Neural cell (in vitro differentiated cells): ENCODE results near the gene ZC3HAV1. TPM values are rescaled to one million over a fixed set of nuclear protein-coding genes. Genes with fewer than 3 reads are reported as not detected.
"Not testable (repeated sequence)": the region's sequence is repeated elsewhere in the genome, so short reads cannot be mapped to it uniquely, and the experiment has no call there.

Source experiments
- H2AFZ ChIP-seq: fragments of 200-600, 300-800 bp; sonication (generic), shearing (Covaris generic); 2 replicates; pipeline ENCODE4 v1.6.0; 2014; ENCODE audit warnings: low read depth, mild to moderate bottlenecking, antibody characterized with exemption, low read length, moderate library complexity
- H3F3A ChIP-seq: fragments of 200-600 bp; shearing (Covaris generic); 2 replicates; pipeline ENCODE4 v1.6.1; 2016; ENCODE audit warnings: mild to moderate bottlenecking, moderate library complexity, mixed read lengths, antibody characterized with exemption, low read length; ENCODE audit not compliant: insufficient read depth, poor library complexity, severe bottlenecking
- H3K27ac ChIP-seq: fragments of 200-600, 300-800 bp; sonication (generic), shearing (Covaris generic); 2 replicates; pipeline ENCODE4 v1.5.1; 2014; ENCODE audit warnings: mild to moderate bottlenecking, low read length, moderate library complexity
- H3K27me3 ChIP-seq: fragments of 300-800, 200-600 bp; sonication (generic), shearing (Covaris generic); 2 replicates; pipeline ENCODE4 v1.6.0; 2014; ENCODE audit warnings: mild to moderate bottlenecking, low read depth, low read length, moderate library complexity; ENCODE audit not compliant: insufficient read depth
- H3K36me3 ChIP-seq: fragments of 300-800, 200-600 bp; sonication (generic), shearing (Covaris generic); 2 replicates; pipeline ENCODE4 v1.5.1; 2014; ENCODE audit warnings: mild to moderate bottlenecking, antibody characterized with exemption, low read length, moderate library complexity; ENCODE audit not compliant: insufficient read depth
- H3K4me2 ChIP-seq: fragments of 300-800, 200-600 bp; sonication (generic), shearing (Covaris generic); 2 replicates; pipeline ENCODE4 v1.6.0; 2014; ENCODE audit warnings: mild to moderate bottlenecking, low read length
- H3K4me3 ChIP-seq: fragments of 300-800, 200-600 bp; sonication (generic), shearing (Covaris generic); 2 replicates; pipeline ENCODE4 v1.5.1; 2014; ENCODE audit warnings: mild to moderate bottlenecking, low read length, moderate library complexity
- H3K79me2 ChIP-seq: fragments of 200-600 bp; shearing (Covaris generic); replicated peaks from 2 replicates; pipeline ENCODE4 v1.6.0; 2014; ENCODE audit warnings: mild to moderate bottlenecking, low read length, moderate library complexity; ENCODE audit not compliant: insufficient read depth
- H3K9ac ChIP-seq: fragments of 300-800, 200-600 bp; sonication (generic), shearing (Covaris generic); 2 replicates; pipeline ENCODE4 v1.6.1; 2016; ENCODE audit warnings: mild to moderate bottlenecking, low read length, mixed read lengths
- H3K9me2 ChIP-seq: fragments of 200-600 bp; shearing (Covaris generic); 2 replicates; pipeline ENCODE4 v1.6.1; 2016; ENCODE audit warnings: mild to moderate bottlenecking, low read length, mixed read lengths; ENCODE audit not compliant: insufficient read depth
- H3K9me3 ChIP-seq: fragments of 200-600, 300-800 bp; sonication (generic), shearing (Covaris generic); 2 replicates; pipeline ENCODE4 v1.6.1; 2016; ENCODE audit warnings: mild to moderate bottlenecking, mixed run types, low read length, moderate library complexity, mixed read lengths
- H4K20me1 ChIP-seq: fragments of 200-600 bp; shearing (Covaris generic); 2 replicates; pipeline ENCODE4 v1.6.1; 2016; ENCODE audit warnings: mild to moderate bottlenecking, mixed run types; ENCODE audit not compliant: insufficient read depth
- EP300 ChIP-seq: fragments of 450-650 bp; conservative IDR thresholded peaks from 2 replicates; pipeline ENCODE4 v1.6.1; 2014; ENCODE audit warnings: antibody characterized with exemption, mild to moderate bottlenecking, moderate library complexity; ENCODE audit not compliant: poor library complexity, severe bottlenecking
- EZH2 ChIP-seq: fragments of 200-600, 300-800 bp; shearing (Covaris generic), sonication (generic); IDR thresholded peaks from 2 replicates; pipeline ENCODE4 v1.6.1; 2014; ENCODE audit warnings: antibody characterized with exemption, low read length, borderline replicate concordance, mild to moderate bottlenecking; ENCODE audit not compliant: insufficient read depth, poor library complexity, severe bottlenecking
- MXI1 ChIP-seq: fragments of 450-650 bp; conservative IDR thresholded peaks from 2 replicates; pipeline ENCODE4 v1.6.1; 2014; ENCODE audit warnings: antibody characterized with exemption, mild to moderate bottlenecking; ENCODE audit not compliant: poor library complexity, severe bottlenecking
- POLR2AphosphoS5 ChIP-seq: IDR thresholded peaks from 2 replicates; pipeline ENCODE4 v1.6.1; 2012
- RAD21 ChIP-seq: fragments of 450-650 bp; conservative IDR thresholded peaks from 2 replicates; pipeline ENCODE4 v1.6.1; 2014; ENCODE audit warnings: antibody characterized with exemption, mild to moderate bottlenecking, moderate library complexity
- SMC3 ChIP-seq: fragments of 450-650 bp; conservative IDR thresholded peaks from 2 replicates; pipeline ENCODE4 v1.6.1; 2014; ENCODE audit warnings: antibody characterized with exemption, mild to moderate bottlenecking, moderate library complexity; ENCODE audit not compliant: poor library complexity
- TAF1 ChIP-seq: IDR thresholded peaks from 2 replicates; pipeline ENCODE4 v1.6.1; 2012; ENCODE audit warnings: low read depth
- polyA plus RNA-seq: library from polyadenylated mRNA; depleted of rRNA; stranded (reverse); fragments of >200 nt; gene quantifications from 2 replicates; pipeline ENCODE4 v1.2.3, GENCODE V29; 2014
- TF ChIP-seq, protein P1 (sequence below): fragments of 450-650 bp; IDR thresholded peaks from 2 replicates; pipeline ENCODE4 v1.5.1; 2014; ENCODE audit warnings: antibody characterized with exemption, mild to moderate bottlenecking, moderate library complexity; ENCODE audit not compliant: poor library complexity, severe bottlenecking
- TF ChIP-seq, protein P2 (sequence below): IDR thresholded peaks from 2 replicates; pipeline ENCODE4 v1.6.1; 2012; ENCODE audit warnings: borderline replicate concordance

Gene ZC3HAV1
- polyA plus RNA-seq, 1 donor from 2014 or later = 0.16 TPM

DNA sequence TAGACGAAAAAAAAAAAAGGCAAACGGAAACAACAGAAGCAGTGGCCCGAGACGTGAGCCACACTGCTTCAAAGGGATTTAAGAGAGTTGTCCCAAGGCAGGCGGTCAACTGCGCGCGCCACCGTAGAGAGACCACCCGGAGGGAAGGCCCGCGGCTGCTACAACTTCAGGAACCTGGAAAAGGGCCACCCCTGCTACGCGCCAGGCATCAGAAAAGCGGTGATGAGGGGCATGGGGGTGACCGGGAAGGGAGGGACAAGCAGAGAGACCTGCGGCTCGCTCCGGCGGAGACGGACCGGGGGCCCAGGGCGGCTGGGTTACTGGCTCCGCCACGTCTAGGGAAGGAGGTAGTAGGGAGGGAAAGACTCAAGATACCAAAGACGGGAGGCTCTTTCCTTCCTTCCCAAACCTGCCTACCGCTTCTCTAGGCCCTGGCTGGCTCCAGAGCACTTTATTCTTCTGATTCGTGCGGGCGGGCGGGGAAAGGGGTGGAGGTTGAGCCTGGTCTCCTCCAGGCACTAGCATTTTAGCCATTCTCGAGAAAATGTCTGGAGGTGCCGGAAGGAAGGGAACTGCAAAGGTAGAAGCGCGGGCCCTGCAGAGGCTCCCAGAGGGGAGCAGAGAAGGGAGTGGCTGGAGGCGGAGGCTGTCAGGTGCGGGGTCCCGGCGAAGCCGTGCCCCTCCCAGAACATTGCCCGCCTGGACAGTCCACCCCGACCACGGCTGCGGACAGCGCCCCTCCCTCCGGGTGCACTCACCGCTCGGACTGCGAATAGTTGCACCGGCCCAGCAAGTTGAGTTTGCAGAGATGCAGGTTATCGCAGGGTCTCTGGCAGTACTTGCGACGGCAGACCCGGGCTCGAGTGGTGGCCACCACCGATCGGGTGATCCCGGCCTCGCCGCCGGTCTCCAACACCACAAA is 993 bp downstream of the ZC3HAV1 start:
- Histone ChIP-seq H3K9me2 (no peaks in the 10 kb centered on the region), H3K9ac (peak overlapping the region; percentile 44), H3K27ac (no peak overlapping the region), H3K4me3 (peak overlapping the region; percentile 86), H2AFZ (no peak overlapping the region), H3K9me3 (no peaks in the 10 kb centered on the region), H3K4me2 (no peak overlapping the region), H3F3A (no peaks in the 10 kb centered on the region), H4K20me1 (no peaks in the 10 kb centered on the region), H3K79me2 (no peaks in the 10 kb centered on the region), H3K36me3 (no peaks in the 10 kb centered on the region), H3K27me3 (peaks cover 46% of the 10 kb centered on the region)
- TF ChIP-seq, protein P1, sequence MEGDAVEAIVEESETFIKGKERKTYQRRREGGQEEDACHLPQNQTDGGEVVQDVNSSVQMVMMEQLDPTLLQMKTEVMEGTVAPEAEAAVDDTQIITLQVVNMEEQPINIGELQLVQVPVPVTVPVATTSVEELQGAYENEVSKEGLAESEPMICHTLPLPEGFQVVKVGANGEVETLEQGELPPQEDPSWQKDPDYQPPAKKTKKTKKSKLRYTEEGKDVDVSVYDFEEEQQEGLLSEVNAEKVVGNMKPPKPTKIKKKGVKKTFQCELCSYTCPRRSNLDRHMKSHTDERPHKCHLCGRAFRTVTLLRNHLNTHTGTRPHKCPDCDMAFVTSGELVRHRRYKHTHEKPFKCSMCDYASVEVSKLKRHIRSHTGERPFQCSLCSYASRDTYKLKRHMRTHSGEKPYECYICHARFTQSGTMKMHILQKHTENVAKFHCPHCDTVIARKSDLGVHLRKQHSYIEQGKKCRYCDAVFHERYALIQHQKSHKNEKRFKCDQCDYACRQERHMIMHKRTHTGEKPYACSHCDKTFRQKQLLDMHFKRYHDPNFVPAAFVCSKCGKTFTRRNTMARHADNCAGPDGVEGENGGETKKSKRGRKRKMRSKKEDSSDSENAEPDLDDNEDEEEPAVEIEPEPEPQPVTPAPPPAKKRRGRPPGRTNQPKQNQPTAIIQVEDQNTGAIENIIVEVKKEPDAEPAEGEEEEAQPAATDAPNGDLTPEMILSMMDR = no peak
- no peak for TF ChIP-seq EZH2
- TF ChIP-seq EP300 = no peak
- TF ChIP-seq POLR2AphosphoS5 = no peak

DNA sequence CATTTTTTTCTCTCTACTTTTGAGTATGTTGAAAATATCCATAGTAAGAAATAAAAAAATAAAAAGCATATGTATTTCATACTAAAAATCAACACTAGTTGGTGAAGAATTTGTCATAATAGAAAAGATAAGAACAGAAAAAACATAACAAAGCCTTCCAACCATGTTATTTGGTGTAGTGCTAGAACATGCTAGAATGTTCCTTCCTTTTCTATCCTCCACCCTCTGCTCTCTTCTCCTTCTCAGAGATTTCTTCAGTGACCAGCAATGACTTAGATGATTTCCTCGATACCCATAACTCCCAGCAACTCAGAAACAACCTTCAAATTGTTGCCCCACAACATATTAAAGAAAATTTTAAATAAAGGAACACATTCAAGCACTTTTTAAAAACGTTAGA is 2.6 kb downstream of the ZC3HAV1 start:
- Histone ChIP-seq H3K9ac (no peak overlapping the region), H3K9me3 (no peaks in the 10 kb centered on the region), H4K20me1 (no peaks in the 10 kb centered on the region), H2AFZ (no peak overlapping the region), H3K79me2 (no peaks in the 10 kb centered on the region), H3K9me2 (no peaks in the 10 kb centered on the region), H3K27me3 (peaks cover 46% of the 10 kb centered on the region), H3K4me3 (no peak overlapping the region), H3K36me3 (no peaks in the 10 kb centered on the region), H3K4me2 (no peak overlapping the region), H3F3A (no peaks in the 10 kb centered on the region), H3K27ac (no peak overlapping the region)
- TF ChIP-seq RAD21 (no peak), POLR2AphosphoS5 (no peak), TAF1 (no peak), EZH2 (no peak), SMC3 (no peak), EP300 (no peak), MXI1 (no peak)
- TF ChIP-seq, protein P2, sequence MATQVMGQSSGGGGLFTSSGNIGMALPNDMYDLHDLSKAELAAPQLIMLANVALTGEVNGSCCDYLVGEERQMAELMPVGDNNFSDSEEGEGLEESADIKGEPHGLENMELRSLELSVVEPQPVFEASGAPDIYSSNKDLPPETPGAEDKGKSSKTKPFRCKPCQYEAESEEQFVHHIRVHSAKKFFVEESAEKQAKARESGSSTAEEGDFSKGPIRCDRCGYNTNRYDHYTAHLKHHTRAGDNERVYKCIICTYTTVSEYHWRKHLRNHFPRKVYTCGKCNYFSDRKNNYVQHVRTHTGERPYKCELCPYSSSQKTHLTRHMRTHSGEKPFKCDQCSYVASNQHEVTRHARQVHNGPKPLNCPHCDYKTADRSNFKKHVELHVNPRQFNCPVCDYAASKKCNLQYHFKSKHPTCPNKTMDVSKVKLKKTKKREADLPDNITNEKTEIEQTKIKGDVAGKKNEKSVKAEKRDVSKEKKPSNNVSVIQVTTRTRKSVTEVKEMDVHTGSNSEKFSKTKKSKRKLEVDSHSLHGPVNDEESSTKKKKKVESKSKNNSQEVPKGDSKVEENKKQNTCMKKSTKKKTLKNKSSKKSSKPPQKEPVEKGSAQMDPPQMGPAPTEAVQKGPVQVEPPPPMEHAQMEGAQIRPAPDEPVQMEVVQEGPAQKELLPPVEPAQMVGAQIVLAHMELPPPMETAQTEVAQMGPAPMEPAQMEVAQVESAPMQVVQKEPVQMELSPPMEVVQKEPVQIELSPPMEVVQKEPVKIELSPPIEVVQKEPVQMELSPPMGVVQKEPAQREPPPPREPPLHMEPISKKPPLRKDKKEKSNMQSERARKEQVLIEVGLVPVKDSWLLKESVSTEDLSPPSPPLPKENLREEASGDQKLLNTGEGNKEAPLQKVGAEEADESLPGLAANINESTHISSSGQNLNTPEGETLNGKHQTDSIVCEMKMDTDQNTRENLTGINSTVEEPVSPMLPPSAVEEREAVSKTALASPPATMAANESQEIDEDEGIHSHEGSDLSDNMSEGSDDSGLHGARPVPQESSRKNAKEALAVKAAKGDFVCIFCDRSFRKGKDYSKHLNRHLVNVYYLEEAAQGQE = no peak
- TF ChIP-seq, protein P1 = no peak

DNA sequence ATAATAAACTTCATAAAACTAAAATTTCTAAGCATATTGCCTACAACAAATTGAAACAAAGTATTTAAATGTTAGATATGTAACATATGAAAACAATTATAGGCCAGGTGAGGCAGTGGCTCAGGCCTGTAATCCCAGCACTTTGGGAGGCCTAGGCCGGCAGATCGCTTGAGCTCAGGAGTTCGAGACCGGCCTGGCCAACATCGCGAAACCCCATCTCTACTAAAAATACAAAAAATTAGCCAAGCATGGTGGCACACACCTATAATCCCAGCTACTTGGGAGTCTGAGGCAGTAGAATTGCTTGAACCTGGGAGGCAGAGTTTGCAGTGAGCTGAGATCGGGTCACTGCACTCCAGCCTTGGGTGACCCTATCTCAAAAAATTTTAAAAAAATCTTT is 3.3 kb downstream of the ZC3HAV1 start:
- not testable (repeated sequence) for H3K36me3 ChIP-seq, H3K79me2 ChIP-seq, H3K4me3 ChIP-seq, H2AFZ ChIP-seq, H3K9me2 ChIP-seq, H3K9me3 ChIP-seq, H4K20me1 ChIP-seq, H3F3A ChIP-seq, H3K27ac ChIP-seq, H3K4me2 ChIP-seq, H3K9ac ChIP-seq
- peaks cover 40% of the 10 kb centered on the region for H3K27me3 ChIP-seq
